IPS-20b (cell line): Measurements from ENCODE around the gene RIMBP2.

ENCODE experiments used
- H3K27ac ChIP-seq: one replicate; pipeline ENCODE4 v1.5.1; 2013; ENCODE audit warnings: low read length
- H3K27me3 ChIP-seq: 2 replicates; pipeline ENCODE4 v1.6.1; 2013; ENCODE audit warnings: mild to moderate bottlenecking, low read length, inconsistent platforms; ENCODE audit not compliant: insufficient read depth
- H3K36me3 ChIP-seq: 2 replicates; pipeline ENCODE4 v1.6.1; 2013; ENCODE audit warnings: low read depth, mild to moderate bottlenecking, inconsistent platforms, low read length, moderate library complexity; ENCODE audit not compliant: insufficient read depth
- H3K4me1 ChIP-seq: 2 replicates; pipeline ENCODE4 v1.6.1; 2013; ENCODE audit warnings: mild to moderate bottlenecking, control low read depth, inconsistent platforms, low read length, moderate library complexity; ENCODE audit not compliant: insufficient read depth
- H3K4me3 ChIP-seq: 2 replicates; pipeline ENCODE4 v1.5.1; 2013; ENCODE audit warnings: mild to moderate bottlenecking, low read length, inconsistent platforms
- H3K9ac ChIP-seq: 2 replicates; pipeline ENCODE4 v1.6.1; 2013; ENCODE audit warnings: low read depth, mild to moderate bottlenecking, inconsistent platforms, low read length, moderate library complexity
- H3K9me3 ChIP-seq: 2 replicates; pipeline ENCODE4 v1.6.1; 2013; ENCODE audit warnings: mild to moderate bottlenecking, low read depth, low read length, inconsistent platforms; ENCODE audit not compliant: insufficient read depth

Gene RIMBP2

DNA sequence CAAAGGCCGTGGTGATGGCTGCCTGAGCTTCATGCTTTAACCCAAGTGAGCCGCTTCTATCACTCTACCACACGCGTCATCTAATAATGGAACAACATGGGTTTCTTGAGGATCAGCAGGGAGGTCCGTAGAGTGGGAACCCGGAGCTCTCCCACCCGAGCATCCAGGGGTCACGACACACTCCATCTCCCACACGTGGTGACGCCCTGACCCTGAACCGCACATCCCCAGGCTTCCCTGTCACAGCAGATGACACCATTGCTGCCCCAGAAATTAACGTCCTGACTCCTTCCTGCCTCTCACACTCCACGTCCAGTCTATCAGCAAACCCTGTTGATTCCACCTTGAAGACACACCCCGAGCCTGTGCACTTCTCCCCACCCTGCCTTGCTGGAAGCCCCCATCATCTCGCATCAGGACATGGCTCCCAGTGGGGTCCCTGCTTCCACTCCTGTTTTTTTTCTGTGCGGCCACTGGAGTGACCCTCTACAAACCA is 215.2 kb downstream of the RIMBP2 start:
- Histone ChIP-seq H3K36me3 (no peaks in the 10 kb centered on the region), H3K27ac (no peak overlapping the region), H3K4me1 (no peaks in the 10 kb centered on the region), H3K9me3 (no peaks in the 10 kb centered on the region), H3K27me3 (no peaks in the 10 kb centered on the region), H3K4me3 (no peak overlapping the region), H3K9ac (no peak overlapping the region)

DNA sequence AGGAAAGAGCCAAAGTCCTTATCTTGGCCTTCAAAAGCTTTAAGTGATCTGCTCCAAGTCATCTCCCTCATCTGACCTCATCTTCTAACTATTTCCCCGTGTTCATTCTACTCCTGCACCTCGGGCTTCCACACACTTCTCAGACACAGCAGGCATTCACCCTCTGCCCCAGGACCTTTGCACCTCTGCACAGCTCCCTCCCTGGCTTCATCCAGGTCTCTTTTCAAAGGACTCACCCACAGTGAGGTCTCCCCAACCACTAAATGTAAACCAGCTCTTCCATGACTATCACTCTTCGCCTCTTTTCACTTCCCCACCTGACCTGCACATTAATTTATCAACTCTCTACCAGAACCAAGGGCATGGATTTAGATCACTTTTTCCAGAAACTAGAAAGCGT is 216.6 kb downstream of the RIMBP2 start:
- no peak overlapping the region for H3K9ac ChIP-seq
- H3K4me1 ChIP-seq: no peaks in the 10 kb centered on the region
- no peaks in the 10 kb centered on the region for H3K36me3 ChIP-seq
- no peak overlapping the region for H3K27ac ChIP-seq
- H3K27me3 ChIP-seq: no peaks in the 10 kb centered on the region
- no peak overlapping the region for H3K4me3 ChIP-seq
- no peaks in the 10 kb centered on the region for H3K9me3 ChIP-seq

DNA sequence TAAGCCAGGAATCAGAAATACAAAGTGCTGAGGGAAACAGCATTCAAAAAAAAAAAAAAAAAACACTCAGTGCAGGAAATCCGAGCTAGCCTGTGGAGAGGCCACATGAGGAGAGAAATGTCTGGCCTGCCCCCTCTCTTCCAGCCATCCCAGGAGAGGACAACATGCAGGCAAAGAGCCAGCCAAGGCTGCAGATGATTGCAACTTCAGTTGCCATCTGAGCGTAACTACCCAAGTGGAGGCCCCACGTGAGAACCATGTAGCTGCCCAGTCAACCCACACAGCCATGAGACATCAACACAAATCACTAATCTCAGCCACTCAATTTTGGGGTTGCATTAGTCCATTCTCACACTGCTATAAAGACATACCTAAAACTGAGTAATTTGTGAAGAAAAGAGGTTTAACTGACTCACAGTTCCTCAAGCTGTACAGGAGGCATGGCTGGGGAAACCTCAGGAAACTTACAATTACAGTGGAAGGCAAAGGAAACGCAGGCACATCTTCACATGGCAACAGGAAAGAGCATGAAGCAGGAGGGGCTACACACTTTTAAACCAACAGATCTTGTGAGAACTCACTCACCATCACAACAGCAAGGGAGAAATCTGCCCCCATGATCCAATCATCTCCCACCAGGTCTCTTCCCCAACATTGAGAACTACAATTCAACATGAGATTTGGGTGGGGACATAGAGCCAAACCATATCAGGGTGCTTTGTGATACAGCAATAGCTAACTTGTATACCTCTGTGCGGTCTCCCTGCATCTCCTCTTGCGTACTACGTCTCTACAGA is 217.3 kb downstream of the RIMBP2 start:
- H3K27me3 ChIP-seq: no peaks in the 10 kb centered on the region
- H3K9me3 ChIP-seq: no peaks in the 10 kb centered on the region

DNA sequence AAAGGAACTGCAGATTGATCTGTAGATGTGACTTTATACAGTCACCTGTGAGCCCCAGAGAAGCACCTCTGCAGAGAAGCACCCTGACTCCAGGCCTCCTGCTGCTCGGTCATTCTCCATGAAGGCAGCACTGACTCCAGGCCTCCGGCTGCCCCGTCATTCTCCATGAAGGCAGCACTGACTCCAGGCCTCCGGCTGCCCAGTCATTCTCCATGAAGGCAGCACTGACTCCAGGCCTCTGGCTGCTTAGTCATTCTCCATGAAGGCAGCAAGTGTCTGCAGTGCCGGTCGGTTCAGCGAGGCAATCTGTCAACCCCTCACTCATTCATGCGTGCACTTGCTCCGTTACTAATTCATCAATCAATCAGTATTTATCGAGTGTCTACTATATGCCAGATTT is 218.1 kb downstream of the RIMBP2 start:
- Histone ChIP-seq H3K36me3 (no peaks in the 10 kb centered on the region), H3K4me1 (no peaks in the 10 kb centered on the region), H3K4me3 (no peak overlapping the region), H3K9ac (no peak overlapping the region), H3K27me3 (no peaks in the 10 kb centered on the region), H3K27ac (no peak overlapping the region), H3K9me3 (no peaks in the 10 kb centered on the region)

More for the DNA sequence above, 217.3 kb downstream of the RIMBP2 start:
- Histone ChIP-seq H3K4me1 (no peaks in the 10 kb centered on the region), H3K4me3 (no peak overlapping the region), H3K36me3 (no peaks in the 10 kb centered on the region), H3K27ac (no peak overlapping the region), H3K9ac (no peak overlapping the region)

DNA sequence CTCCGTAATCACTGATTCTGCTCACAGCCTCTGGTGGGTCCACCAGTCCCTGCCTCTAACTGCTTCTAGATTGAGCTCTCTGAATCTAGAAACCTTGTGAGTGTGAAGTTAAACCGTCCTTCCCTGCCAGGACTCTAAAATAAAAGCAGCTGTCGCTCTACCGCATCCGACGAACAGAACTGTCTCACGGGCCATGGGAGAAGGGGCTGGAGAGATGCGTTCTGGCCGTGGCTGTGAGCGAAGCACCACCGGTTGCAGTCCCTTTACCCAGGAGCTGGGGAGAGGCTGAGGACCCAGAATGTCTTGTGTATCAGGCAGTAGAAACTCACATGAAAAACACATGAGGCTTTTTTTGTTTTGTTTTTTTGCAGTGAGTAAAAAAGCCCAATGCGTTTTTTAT is 218.8 kb downstream of the RIMBP2 start:
- H3K27ac ChIP-seq: no peak overlapping the region
- H3K4me3 ChIP-seq: no peak overlapping the region
- no peaks in the 10 kb centered on the region for H3K36me3 ChIP-seq
- H3K4me1 ChIP-seq: no peaks in the 10 kb centered on the region
- no peaks in the 10 kb centered on the region for H3K9me3 ChIP-seq
- no peak overlapping the region for H3K9ac ChIP-seq
- no peaks in the 10 kb centered on the region for H3K27me3 ChIP-seq

DNA sequence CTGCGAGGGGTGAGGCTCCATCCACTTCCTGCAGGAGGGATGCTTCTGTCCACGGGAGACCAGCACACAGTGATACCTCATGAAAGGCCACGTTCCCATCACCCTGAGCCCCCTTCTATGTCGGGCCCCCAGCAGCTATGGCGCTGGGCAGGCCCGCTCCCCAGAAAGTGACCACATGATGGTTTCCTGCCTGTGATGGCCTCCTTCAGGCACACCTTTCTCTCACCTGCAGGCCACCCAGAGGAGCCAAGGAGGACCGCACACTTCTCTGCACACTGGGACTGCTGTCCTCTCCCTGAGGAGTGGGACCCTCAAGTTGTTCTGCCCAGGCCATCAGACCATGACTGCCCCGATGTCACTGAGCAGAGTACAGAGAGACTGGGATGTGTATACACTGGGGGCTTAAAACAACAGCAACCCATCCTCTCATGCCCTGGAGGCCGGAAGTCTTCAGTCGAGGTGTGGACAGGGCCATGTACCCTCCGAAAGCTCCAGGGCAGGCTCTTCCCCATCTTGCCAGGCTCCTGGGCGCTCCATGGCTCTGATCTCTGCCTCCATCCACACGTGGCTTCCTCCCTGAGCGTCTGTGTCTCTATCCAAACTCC is 219.5 kb downstream of the RIMBP2 start:
- Histone ChIP-seq H3K9me3 (no peaks in the 10 kb centered on the region), H3K9ac (no peak overlapping the region), H3K27ac (no peak overlapping the region), H3K27me3 (no peaks in the 10 kb centered on the region), H3K36me3 (no peaks in the 10 kb centered on the region), H3K4me1 (no peaks in the 10 kb centered on the region), H3K4me3 (no peak overlapping the region)

DNA sequence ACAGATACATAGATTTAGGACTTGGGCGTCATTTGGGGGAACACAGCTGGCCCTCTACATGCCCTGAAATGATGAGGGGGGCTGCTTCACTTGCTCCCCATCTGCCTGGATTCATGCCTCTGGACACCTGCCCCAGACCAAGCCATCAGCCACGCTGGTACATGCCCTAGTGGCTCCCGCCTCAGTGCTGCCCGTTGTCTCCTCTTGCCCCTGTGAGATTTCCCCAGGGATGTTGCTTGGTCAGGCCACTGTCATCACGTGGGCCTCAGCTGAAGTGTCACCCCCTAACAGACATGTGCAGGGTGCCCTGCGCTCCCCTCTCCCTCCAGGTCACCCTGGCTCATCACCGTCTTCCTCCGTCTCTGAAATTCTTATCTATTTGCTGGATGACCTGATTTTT is 220.9 kb downstream of the RIMBP2 start:
- Histone ChIP-seq H3K4me3 (no peak overlapping the region), H3K4me1 (no peaks in the 10 kb centered on the region), H3K27me3 (no peaks in the 10 kb centered on the region), H3K9me3 (no peaks in the 10 kb centered on the region), H3K36me3 (no peaks in the 10 kb centered on the region), H3K27ac (no peak overlapping the region), H3K9ac (no peak overlapping the region)

DNA sequence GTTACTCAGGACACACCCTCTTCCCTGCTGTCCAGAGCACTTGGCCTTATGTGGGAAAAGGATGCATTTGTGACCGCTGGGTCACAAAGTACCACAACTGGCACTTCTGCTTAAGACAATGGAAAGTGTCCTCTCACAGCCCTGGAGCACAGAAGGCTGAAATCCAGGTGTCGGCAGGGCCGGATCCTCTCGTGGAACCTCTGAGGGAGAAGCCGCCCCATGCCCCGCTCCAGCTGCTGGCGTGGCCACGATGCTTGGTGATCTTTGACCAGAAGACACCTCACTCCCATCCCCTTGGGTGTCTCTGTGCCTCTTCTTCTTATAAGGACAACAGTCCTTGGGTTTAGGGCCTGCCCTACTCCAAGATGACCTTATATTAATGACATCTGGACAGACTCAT is 221.4 kb downstream of the RIMBP2 start:
- Histone ChIP-seq H3K27me3 (no peaks in the 10 kb centered on the region), H3K9ac (no peak overlapping the region), H3K9me3 (no peaks in the 10 kb centered on the region), H3K4me3 (no peak overlapping the region), H3K27ac (no peak overlapping the region), H3K36me3 (no peaks in the 10 kb centered on the region), H3K4me1 (no peaks in the 10 kb centered on the region)

DNA sequence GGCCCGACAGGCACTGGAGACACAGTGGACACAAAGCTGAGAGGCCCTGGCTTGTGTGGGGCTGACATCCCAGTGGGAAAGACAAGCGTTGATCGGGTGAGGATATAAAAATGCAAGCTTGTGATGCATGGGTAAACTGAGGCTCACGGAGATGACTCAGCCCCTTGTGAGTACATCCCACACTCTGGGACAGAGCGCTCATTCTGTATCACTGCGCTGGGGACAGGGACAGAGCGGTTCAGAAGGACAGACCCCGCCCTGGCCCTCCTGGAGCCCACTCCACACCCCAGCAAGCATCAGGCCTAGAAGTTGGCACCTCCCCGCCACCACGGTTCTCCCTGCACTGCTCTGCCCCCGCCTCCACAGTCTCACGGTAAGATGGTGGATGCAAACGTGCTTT is 222.1 kb downstream of the RIMBP2 start:
- H3K9ac ChIP-seq: no peak overlapping the region
- H3K27ac ChIP-seq: no peak overlapping the region
- H3K27me3 ChIP-seq: no peaks in the 10 kb centered on the region
- no peak overlapping the region for H3K4me3 ChIP-seq
- H3K9me3 ChIP-seq: no peaks in the 10 kb centered on the region
- no peaks in the 10 kb centered on the region for H3K4me1 ChIP-seq
- no peaks in the 10 kb centered on the region for H3K36me3 ChIP-seq

DNA sequence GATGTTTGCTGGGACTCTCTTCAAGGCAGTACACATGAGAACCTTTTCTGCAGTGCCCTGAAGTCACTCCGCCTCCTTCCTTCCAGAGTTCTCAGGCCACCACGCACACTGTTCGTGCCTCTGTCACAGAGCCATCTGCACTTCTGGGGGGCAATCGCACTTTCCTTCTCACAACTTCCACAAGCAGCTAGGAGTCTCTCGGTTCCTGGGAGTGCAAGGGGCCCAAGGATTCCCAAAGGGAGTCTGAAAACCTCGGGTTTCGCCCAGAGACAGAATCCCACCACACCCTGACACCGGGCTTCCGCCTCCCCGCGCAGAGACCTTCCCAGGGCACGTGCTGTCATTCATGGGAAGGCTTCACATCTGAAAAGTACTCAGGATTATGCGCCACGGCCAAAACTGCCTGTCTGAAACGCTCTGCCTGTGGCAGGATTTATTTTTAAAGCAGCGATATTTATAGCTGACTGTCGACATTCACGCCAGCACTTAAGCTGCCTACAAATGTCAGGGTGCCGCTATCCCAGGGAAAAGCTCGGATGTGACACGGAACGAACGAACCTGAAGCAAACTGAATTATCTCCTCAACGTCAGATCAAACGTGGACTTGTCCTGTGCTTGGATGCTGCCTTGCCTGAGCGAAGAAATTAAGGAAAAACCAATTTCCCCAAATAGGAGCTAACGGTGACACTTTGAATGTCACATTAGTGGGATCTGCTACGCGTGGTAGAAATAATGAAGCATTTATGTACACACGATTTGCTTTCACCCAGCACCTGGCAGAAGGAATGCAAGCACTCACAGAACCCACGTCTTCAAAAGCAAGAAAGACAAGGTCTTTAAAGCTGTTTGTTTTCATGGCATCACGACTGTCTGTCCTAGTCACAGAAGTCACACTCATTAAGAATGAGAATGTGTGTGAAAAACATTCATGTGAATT is 224.4 kb downstream of the RIMBP2 start:
- Histone ChIP-seq H3K9ac (no peak overlapping the region), H3K4me1 (no peaks in the 10 kb centered on the region), H3K36me3 (no peaks in the 10 kb centered on the region), H3K27me3 (no peaks in the 10 kb centered on the region), H3K4me3 (no peak overlapping the region), H3K9me3 (no peaks in the 10 kb centered on the region), H3K27ac (no peak overlapping the region)

DNA sequence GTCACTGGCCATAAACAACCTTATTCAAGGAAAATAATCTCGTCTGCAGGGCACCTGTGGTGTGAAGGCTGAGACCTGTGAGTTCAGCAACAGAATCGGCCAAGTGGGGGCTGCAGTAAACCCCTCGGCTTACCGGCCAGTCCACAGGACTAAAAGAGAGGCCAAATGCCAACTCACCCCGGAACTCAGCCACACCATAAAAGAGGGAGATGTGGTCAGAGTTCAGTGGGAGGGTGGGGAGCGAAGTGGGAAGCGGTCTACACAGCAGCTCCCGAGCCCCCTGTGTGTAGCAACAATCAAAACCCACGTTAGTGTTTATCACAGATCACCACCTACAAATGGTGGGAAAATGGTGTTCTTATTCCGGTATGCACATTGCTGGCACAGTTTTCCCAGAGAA is 225.4 kb downstream of the RIMBP2 start:
- Histone ChIP-seq H3K4me3 (no peak overlapping the region), H3K36me3 (no peaks in the 10 kb centered on the region), H3K9ac (no peak overlapping the region), H3K9me3 (no peaks in the 10 kb centered on the region), H3K4me1 (no peaks in the 10 kb centered on the region), H3K27me3 (no peaks in the 10 kb centered on the region), H3K27ac (no peak overlapping the region)
